Activated T-helper 1 cell treated with Interleukin-2 at 50 U/mL for 16 hours (primary cell): Measurements from ENCODE around the gene DYRK2.
A peak's percentile ranks its signal among the peaks of the same experiment; 100 is the strongest.

Experiments used
- DNase-seq: peaks from one replicate; pipeline ENCODE4 v3.0.0-alpha.2; 2020; ENCODE audit warnings: low read depth

The DYRK2 gene

GRCh38 chr12:67646775-67647174, 1.8 kb upstream of the DYRK2 start:
- DNase-seq: no peak

GRCh38 chr12:67647181-67647798, 1.3 kb upstream of the DYRK2 start:
- DNase-seq: no peak

- peak; percentile 16 for DNase-seq
These were observed 585 bp upstream of the DYRK2 start for GRCh38 chr12:67647799-67648520.

- no peak for DNase-seq
These were observed 670 bp downstream of the DYRK2 start for GRCh38 chr12:67649261-67649569.

- DNase-seq: peak; percentile 17
These were observed 1.2 kb downstream of the DYRK2 start for GRCh38 chr12:67649570-67650387.

GRCh38 chr12:67650388-67651131, 2.0 kb downstream of the DYRK2 start:
- DNase-seq: no peak

- no peak for DNase-seq
These were observed 2.7 kb downstream of the DYRK2 start for GRCh38 chr12:67651132-67651695.

GRCh38 chr12:67655829-67656228, 7.3 kb downstream of the DYRK2 start:
- no peak for DNase-seq

GRCh38 chr12:67656251-67656650, 7.7 kb downstream of the DYRK2 start:
- no peak for DNase-seq

- no peak for DNase-seq
These were observed 9.9 kb downstream of the DYRK2 start for GRCh38 chr12:67658486-67658885.

- no peak for DNase-seq
These were observed 10.7 kb downstream of the DYRK2 start for GRCh38 chr12:67659292-67659691.

GRCh38 chr12:67661311-67662021, 12.9 kb downstream of the DYRK2 start:
- no peak for DNase-seq

- DNase-seq: no peak
These were observed 14.5 kb downstream of the DYRK2 start for GRCh38 chr12:67662910-67663538.

- DNase-seq: no peak
These were observed 15.6 kb downstream of the DYRK2 start for GRCh38 chr12:67664171-67664570.

GRCh38 chr12:67665679-67666078, 17.1 kb downstream of the DYRK2 start:
- no peak for DNase-seq

- no peak for DNase-seq
These were observed 18.1 kb downstream of the DYRK2 start for GRCh38 chr12:67666605-67667004.

- DNase-seq: no peak
These were observed 18.9 kb downstream of the DYRK2 start for GRCh38 chr12:67667276-67668073.

- no peak for DNase-seq
These were observed 20.8 kb downstream of the DYRK2 start for GRCh38 chr12:67669217-67669933.

GRCh38 chr12:67669934-67670631, 21.5 kb downstream of the DYRK2 start:
- no peak for DNase-seq
